ENCODE measurements around the gene NPHP4. TPM values are rescaled to one million over a fixed set of nuclear protein-coding genes. Genes with fewer than 3 reads are reported as not detected.
A peak's percentile ranks its signal among the peaks of the same experiment; 100 is the strongest.

NPHP4 gene
- total RNA-seq, 1 experiment from 2014 or later = 16.8 TPM

DNA sequence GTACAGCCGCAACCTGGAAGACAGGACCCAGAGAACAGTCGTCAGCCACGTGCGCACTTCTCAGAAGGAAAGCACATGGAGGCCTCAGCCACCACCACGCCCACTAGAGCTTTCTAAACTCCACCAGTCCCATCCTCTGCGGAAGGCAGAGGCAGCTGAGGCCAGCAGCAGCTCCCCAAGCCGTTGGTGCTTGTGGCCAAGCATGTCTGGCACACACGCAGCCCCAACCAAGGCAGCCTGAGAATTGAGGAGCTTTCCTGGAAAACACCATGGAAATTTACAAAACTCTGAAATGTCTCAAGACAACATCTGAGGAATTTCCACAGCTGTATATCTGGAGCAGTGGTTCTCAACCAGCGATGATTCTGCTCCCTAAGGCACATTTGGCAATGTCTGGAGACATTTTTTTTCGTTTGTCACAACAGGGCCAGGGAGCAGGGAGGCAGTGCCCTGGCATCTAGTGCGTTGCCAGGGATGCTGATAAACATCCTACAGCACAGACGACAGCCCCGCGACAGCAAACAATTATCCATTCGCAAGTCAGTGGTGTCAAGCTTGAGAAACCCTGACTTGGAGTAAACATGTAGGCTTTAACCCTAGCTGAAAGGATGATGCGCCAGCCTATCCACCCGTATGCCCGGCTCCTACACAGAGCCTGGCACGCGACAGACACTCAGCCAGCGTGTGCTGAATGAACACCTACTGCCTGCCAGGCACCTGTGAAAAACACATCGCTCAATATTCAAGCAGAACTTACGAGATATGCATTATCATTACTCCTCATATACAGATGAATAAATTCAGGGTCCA is 24.7 kb downstream of the NPHP4 start:
- no peaks in the 10 kb centered on the region for H3K27me3 Mint-ChIP-seq (ENCODE audit: low read depth)
- H3K27ac Mint-ChIP-seq = no peak overlapping the region
- H3K9me3 Mint-ChIP-seq = no peaks in the 10 kb centered on the region
- peaks cover 2% of the 10 kb centered on the region; the same call in 1 of the 2 replicates for H3K36me3 Mint-ChIP-seq
- DNase-seq (ENCODE audit: low spot score) (peak; percentile 4), ATAC-seq (no peak)
- ChIA-PET POLR2A (no interaction called here), CTCF (interaction anchor here (0.7 to 1.3 kb wide), 4 partner anchors 9 to 221 kb away, joined by 3 to 4 read pairs (median 3); no protein-coding TSS in a partner anchor)
- H3K4me1 Mint-ChIP-seq = peaks cover 17% of the 10 kb centered on the region
- H3K4me3 Mint-ChIP-seq = no peak overlapping the region
- TF ChIP-seq, protein P1, sequence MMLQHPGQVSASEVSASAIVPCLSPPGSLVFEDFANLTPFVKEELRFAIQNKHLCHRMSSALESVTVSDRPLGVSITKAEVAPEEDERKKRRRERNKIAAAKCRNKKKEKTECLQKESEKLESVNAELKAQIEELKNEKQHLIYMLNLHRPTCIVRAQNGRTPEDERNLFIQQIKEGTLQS (CRISPR knock-in tag; conservative IDR thresholded peaks at IDR 0.05) = no peak
- TF ChIP-seq, protein P2, sequence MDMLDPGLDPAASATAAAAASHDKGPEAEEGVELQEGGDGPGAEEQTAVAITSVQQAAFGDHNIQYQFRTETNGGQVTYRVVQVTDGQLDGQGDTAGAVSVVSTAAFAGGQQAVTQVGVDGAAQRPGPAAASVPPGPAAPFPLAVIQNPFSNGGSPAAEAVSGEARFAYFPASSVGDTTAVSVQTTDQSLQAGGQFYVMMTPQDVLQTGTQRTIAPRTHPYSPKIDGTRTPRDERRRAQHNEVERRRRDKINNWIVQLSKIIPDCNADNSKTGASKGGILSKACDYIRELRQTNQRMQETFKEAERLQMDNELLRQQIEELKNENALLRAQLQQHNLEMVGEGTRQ (CRISPR knock-in tag; IDR thresholded peaks at IDR 0.05) = no peak
- TF ChIP-seq, protein P3, sequence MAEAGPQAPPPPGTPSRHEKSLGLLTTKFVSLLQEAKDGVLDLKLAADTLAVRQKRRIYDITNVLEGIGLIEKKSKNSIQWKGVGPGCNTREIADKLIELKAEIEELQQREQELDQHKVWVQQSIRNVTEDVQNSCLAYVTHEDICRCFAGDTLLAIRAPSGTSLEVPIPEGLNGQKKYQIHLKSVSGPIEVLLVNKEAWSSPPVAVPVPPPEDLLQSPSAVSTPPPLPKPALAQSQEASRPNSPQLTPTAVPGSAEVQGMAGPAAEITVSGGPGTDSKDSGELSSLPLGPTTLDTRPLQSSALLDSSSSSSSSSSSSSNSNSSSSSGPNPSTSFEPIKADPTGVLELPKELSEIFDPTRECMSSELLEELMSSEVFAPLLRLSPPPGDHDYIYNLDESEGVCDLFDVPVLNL (CRISPR knock-in tag; IDR thresholded peaks at IDR 0.05; ENCODE audit: borderline replicate concordance, low read depth) = no peak
- no peak for TF ChIP-seq ZNF138 (CRISPR knock-in tag; conservative IDR thresholded peaks at IDR 0.05)
- TF ChIP-seq, protein P4, sequence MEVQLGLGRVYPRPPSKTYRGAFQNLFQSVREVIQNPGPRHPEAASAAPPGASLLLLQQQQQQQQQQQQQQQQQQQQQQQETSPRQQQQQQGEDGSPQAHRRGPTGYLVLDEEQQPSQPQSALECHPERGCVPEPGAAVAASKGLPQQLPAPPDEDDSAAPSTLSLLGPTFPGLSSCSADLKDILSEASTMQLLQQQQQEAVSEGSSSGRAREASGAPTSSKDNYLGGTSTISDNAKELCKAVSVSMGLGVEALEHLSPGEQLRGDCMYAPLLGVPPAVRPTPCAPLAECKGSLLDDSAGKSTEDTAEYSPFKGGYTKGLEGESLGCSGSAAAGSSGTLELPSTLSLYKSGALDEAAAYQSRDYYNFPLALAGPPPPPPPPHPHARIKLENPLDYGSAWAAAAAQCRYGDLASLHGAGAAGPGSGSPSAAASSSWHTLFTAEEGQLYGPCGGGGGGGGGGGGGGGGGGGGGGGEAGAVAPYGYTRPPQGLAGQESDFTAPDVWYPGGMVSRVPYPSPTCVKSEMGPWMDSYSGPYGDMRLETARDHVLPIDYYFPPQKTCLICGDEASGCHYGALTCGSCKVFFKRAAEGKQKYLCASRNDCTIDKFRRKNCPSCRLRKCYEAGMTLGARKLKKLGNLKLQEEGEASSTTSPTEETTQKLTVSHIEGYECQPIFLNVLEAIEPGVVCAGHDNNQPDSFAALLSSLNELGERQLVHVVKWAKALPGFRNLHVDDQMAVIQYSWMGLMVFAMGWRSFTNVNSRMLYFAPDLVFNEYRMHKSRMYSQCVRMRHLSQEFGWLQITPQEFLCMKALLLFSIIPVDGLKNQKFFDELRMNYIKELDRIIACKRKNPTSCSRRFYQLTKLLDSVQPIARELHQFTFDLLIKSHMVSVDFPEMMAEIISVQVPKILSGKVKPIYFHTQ (CRISPR knock-in tag; IDR thresholded peaks at IDR 0.05) = no peak
- TF ChIP-seq JUN (CRISPR knock-in tag; IDR thresholded peaks at IDR 0.05) = no peak
- TF ChIP-seq, protein P5, sequence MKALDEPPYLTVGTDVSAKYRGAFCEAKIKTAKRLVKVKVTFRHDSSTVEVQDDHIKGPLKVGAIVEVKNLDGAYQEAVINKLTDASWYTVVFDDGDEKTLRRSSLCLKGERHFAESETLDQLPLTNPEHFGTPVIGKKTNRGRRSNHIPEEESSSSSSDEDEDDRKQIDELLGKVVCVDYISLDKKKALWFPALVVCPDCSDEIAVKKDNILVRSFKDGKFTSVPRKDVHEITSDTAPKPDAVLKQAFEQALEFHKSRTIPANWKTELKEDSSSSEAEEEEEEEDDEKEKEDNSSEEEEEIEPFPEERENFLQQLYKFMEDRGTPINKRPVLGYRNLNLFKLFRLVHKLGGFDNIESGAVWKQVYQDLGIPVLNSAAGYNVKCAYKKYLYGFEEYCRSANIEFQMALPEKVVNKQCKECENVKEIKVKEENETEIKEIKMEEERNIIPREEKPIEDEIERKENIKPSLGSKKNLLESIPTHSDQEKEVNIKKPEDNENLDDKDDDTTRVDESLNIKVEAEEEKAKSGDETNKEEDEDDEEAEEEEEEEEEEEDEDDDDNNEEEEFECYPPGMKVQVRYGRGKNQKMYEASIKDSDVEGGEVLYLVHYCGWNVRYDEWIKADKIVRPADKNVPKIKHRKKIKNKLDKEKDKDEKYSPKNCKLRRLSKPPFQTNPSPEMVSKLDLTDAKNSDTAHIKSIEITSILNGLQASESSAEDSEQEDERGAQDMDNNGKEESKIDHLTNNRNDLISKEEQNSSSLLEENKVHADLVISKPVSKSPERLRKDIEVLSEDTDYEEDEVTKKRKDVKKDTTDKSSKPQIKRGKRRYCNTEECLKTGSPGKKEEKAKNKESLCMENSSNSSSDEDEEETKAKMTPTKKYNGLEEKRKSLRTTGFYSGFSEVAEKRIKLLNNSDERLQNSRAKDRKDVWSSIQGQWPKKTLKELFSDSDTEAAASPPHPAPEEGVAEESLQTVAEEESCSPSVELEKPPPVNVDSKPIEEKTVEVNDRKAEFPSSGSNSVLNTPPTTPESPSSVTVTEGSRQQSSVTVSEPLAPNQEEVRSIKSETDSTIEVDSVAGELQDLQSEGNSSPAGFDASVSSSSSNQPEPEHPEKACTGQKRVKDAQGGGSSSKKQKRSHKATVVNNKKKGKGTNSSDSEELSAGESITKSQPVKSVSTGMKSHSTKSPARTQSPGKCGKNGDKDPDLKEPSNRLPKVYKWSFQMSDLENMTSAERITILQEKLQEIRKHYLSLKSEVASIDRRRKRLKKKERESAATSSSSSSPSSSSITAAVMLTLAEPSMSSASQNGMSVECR (CRISPR knock-in tag; IDR thresholded peaks at IDR 0.05; ENCODE audit: borderline replicate concordance) = no peak
- TF ChIP-seq ZNF396 (CRISPR knock-in tag; IDR thresholded peaks at IDR 0.05; ENCODE audit: borderline replicate concordance) = no peak
- TF ChIP-seq, protein P6, sequence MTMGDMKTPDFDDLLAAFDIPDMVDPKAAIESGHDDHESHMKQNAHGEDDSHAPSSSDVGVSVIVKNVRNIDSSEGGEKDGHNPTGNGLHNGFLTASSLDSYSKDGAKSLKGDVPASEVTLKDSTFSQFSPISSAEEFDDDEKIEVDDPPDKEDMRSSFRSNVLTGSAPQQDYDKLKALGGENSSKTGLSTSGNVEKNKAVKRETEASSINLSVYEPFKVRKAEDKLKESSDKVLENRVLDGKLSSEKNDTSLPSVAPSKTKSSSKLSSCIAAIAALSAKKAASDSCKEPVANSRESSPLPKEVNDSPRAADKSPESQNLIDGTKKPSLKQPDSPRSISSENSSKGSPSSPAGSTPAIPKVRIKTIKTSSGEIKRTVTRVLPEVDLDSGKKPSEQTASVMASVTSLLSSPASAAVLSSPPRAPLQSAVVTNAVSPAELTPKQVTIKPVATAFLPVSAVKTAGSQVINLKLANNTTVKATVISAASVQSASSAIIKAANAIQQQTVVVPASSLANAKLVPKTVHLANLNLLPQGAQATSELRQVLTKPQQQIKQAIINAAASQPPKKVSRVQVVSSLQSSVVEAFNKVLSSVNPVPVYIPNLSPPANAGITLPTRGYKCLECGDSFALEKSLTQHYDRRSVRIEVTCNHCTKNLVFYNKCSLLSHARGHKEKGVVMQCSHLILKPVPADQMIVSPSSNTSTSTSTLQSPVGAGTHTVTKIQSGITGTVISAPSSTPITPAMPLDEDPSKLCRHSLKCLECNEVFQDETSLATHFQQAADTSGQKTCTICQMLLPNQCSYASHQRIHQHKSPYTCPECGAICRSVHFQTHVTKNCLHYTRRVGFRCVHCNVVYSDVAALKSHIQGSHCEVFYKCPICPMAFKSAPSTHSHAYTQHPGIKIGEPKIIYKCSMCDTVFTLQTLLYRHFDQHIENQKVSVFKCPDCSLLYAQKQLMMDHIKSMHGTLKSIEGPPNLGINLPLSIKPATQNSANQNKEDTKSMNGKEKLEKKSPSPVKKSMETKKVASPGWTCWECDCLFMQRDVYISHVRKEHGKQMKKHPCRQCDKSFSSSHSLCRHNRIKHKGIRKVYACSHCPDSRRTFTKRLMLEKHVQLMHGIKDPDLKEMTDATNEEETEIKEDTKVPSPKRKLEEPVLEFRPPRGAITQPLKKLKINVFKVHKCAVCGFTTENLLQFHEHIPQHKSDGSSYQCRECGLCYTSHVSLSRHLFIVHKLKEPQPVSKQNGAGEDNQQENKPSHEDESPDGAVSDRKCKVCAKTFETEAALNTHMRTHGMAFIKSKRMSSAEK (CRISPR knock-in tag; IDR thresholded peaks at IDR 0.05; ENCODE audit: borderline replicate concordance) = no peak
- no peak for TF ChIP-seq ZNF423 (CRISPR knock-in tag; IDR thresholded peaks at IDR 0.05)
- TF ChIP-seq, protein P7, sequence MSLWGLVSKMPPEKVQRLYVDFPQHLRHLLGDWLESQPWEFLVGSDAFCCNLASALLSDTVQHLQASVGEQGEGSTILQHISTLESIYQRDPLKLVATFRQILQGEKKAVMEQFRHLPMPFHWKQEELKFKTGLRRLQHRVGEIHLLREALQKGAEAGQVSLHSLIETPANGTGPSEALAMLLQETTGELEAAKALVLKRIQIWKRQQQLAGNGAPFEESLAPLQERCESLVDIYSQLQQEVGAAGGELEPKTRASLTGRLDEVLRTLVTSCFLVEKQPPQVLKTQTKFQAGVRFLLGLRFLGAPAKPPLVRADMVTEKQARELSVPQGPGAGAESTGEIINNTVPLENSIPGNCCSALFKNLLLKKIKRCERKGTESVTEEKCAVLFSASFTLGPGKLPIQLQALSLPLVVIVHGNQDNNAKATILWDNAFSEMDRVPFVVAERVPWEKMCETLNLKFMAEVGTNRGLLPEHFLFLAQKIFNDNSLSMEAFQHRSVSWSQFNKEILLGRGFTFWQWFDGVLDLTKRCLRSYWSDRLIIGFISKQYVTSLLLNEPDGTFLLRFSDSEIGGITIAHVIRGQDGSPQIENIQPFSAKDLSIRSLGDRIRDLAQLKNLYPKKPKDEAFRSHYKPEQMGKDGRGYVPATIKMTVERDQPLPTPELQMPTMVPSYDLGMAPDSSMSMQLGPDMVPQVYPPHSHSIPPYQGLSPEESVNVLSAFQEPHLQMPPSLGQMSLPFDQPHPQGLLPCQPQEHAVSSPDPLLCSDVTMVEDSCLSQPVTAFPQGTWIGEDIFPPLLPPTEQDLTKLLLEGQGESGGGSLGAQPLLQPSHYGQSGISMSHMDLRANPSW (CRISPR knock-in tag; conservative IDR thresholded peaks at IDR 0.05; ENCODE audit: low read depth) = no peak
- no peak for TF ChIP-seq NR2C2 (CRISPR knock-in tag; IDR thresholded peaks at IDR 0.05)
- TF ChIP-seq NFATC4 (CRISPR knock-in tag; IDR thresholded peaks at IDR 0.05) = no peak
- TF ChIP-seq ZNF219 (CRISPR knock-in tag; IDR thresholded peaks at IDR 0.05; ENCODE audit: borderline replicate concordance) = no peak
- TF ChIP-seq HMGA2 (CRISPR knock-in tag; IDR thresholded peaks at IDR 0.05) = no peak
- no peak for TF ChIP-seq JAZF1 (CRISPR knock-in tag; IDR thresholded peaks at IDR 0.05)
